GM12878 (cell line): ENCODE data around the gene ZSWIM3. TPM values are rescaled to one million over a fixed set of nuclear protein-coding genes. Genes with fewer than 3 reads are reported as not detected.

ENCODE experiments used
- ATAC-seq: fragments of 200-7000 bp; cut with Tn5 transposase; 3 replicates; pipeline ENCODE4 v1.9.1; 2020; ENCODE audit warnings: mild to moderate bottlenecking, moderate library complexity
- BruUV-seq: library from RNA; stranded (reverse); fragments of 400-500 nt; replicated peaks from 2 replicates; lab custom pipeline; 2021; lab: Mats Ljungman, UMichigan
- CTCF ChIA-PET: fragments of 300-600 bp; sonication (Branson Sonifier 250); formaldehyde crosslinking; extraction: SDS; loops from one replicate; lab custom pipeline; 2021; ENCODE audit warnings: inconsistent platforms; lab: Yijun Ruan, JAX
- POLR2A ChIA-PET: fragments of 350-600 bp; formaldehyde crosslinking; extraction: SDS; loops from one replicate; lab custom pipeline; 2021; ENCODE audit warnings: inconsistent platforms; lab: Charles Lee
- RAD21 ChIA-PET: fragments of 300-600 bp; sonication (Branson Sonifier 250); formaldehyde crosslinking; loops from one replicate; lab custom pipeline; 2023; ENCODE audit warnings: antibody characterized with exemption; ENCODE audit not compliant: unreplicated experiment; lab: Charles Lee
- SMC1A ChIA-PET: fragments of 300-600 bp; sonication (Branson Sonifier 250); formaldehyde crosslinking; loops from one replicate; lab custom pipeline; 2023; ENCODE audit not compliant: unreplicated experiment, uncharacterized antibody; lab: Charles Lee
- DNase-seq: peaks from one replicate; pipeline ENCODE4 v3.0.0-alpha.2; 2011; ENCODE audit warnings: low read depth, low spot score
- FAIRE-seq: peaks from 3 replicates; lab custom pipeline; 2011; peaks lifted over from hg19 to GRCh38; lab: Jason Lieb, UNC
- H2AFZ ChIP-seq: 2 replicates; pipeline ENCODE4 v1.6.0; 2011; ENCODE audit warnings: low read depth, low read length, control low read depth; ENCODE audit not compliant: control insufficient read depth
- H3K27ac ChIP-seq: 2 replicates; pipeline ENCODE4 v1.5.1; 2011; ENCODE audit warnings: control low read depth; ENCODE audit not compliant: control insufficient read depth, insufficient read depth
- H3K27me3 ChIP-seq, 2 experiments: replicated peaks in 1 of 2; 2 replicates each; pipeline versions ENCODE4 v1.6.0 to v1.6.1; 2011; ENCODE audit warnings: low read length in 1 of 2; ENCODE audit not compliant: control insufficient read depth in 2 of 2, insufficient read depth in 2 of 2
- H3K36me3 ChIP-seq, 2 experiments: 2 replicates each; pipeline ENCODE4 v1.5.1; 2011; ENCODE audit warnings: low read length in 1 of 2; ENCODE audit not compliant: control insufficient read depth in 2 of 2, insufficient read depth in 2 of 2
- H3K4me1 ChIP-seq: 2 replicates; pipeline ENCODE4 v1.6.1; 2011; ENCODE audit warnings: mild to moderate bottlenecking, low read length, moderate library complexity, mixed read lengths; ENCODE audit not compliant: control insufficient read depth, insufficient read depth
- H3K4me2 ChIP-seq: 2 replicates; pipeline ENCODE4 v1.6.0; 2011; ENCODE audit warnings: control low read depth; ENCODE audit not compliant: control insufficient read depth, insufficient read depth
- H3K4me3 ChIP-seq: fragments of 200-600 bp; sonication (generic); 2 replicates; pipeline ENCODE4 v1.5.1; 2016
- H3K79me2 ChIP-seq: 2 replicates; pipeline ENCODE4 v1.6.0; 2011; ENCODE audit warnings: low read length; ENCODE audit not compliant: control insufficient read depth, insufficient read depth
- H3K9ac ChIP-seq: 2 replicates; pipeline ENCODE4 v1.8.0; 2011; ENCODE audit warnings: low read length, control low read depth, mixed read lengths; ENCODE audit not compliant: control insufficient read depth, insufficient read depth
- H3K9me3 ChIP-seq: replicated peaks from 3 replicates; pipeline ENCODE4 v1.5.1; 2011; ENCODE audit warnings: mild to moderate bottlenecking, low read length; ENCODE audit not compliant: control insufficient read depth, insufficient read depth
- H4K20me1 ChIP-seq: 2 replicates; pipeline ENCODE4 v1.6.0; 2011; ENCODE audit not compliant: control insufficient read depth, insufficient read depth
- ASH2L ChIP-seq: fragments of 300-600, 200-600 bp; sonication (generic); IDR thresholded peaks from 2 replicates; pipeline ENCODE4 v1.6.1; 2017; ENCODE audit warnings: low read depth, mild to moderate bottlenecking, borderline replicate concordance
- FOS ChIP-seq: IDR thresholded peaks from 3 replicates; pipeline ENCODE4 v1.6.1; 2011; ENCODE audit warnings: borderline replicate concordance; ENCODE audit not compliant: insufficient read length; ENCODE audit errors: extremely low read depth
- FOXK2 ChIP-seq: fragments of 450-650 bp; IDR thresholded peaks from 2 replicates; pipeline ENCODE4 v1.6.1; 2017; ENCODE audit warnings: mild to moderate bottlenecking, moderate library complexity
- HDAC2 ChIP-seq: fragments of 200-600 bp; sonication (generic); IDR thresholded peaks from 2 replicates; pipeline ENCODE4 v1.6.1; 2017
- NFXL1 ChIP-seq: fragments of 450-650 bp; IDR thresholded peaks from 2 replicates; pipeline ENCODE4 v1.6.1; 2017; ENCODE audit warnings: antibody characterized with exemption, mild to moderate bottlenecking, borderline replicate concordance
- NR2C1 ChIP-seq: fragments of 450-650 bp; IDR thresholded peaks from 2 replicates; pipeline ENCODE4 v1.6.1; 2017; ENCODE audit warnings: antibody characterized with exemption, mild to moderate bottlenecking, moderate library complexity
- SRF ChIP-seq, 2 experiments: IDR thresholded peaks; 2 replicates each; pipeline ENCODE4 v1.6.1; 2011; ENCODE audit warnings: low read depth in 2 of 2, low read length in 2 of 2, mild to moderate bottlenecking in 1 of 2, moderate library complexity in 1 of 2
- SUZ12 ChIP-seq: fragments of 200-600 bp; sonication (generic); IDR thresholded peaks from one replicate; pipeline ENCODE4 v1.6.1; 2018; ENCODE audit warnings: antibody characterized with exemption, mild to moderate bottlenecking; ENCODE audit not compliant: unreplicated experiment
- ZNF274 ChIP-seq: IDR thresholded peaks from one replicate; pipeline ENCODE4 v1.8.0; 2011; ENCODE audit not compliant: insufficient read length, insufficient read depth
- WGBS: methylation state at CpG from one replicate; pipeline ENCODE4 v1.1.6; 2016; ENCODE audit warnings: low lambda C conversion rate; ENCODE audit not compliant: insufficient replicate concordance, insufficient coverage; ENCODE audit errors: missing lambda C conversion rate; 5-methylcytosine and 5-hydroxymethylcytosine counted together
- in situ Hi-C: fragments of 300-500 bp; cut with MboI; formaldehyde crosslinking; loops from 9 replicates; pipeline ENCODE4 v1.14.3; 2018; ENCODE audit warnings: mixed read lengths
- intact Hi-C: fragments of 100-400 bp; cut with micrococcal nuclease; formaldehyde crosslinking; loops from one replicate; pipeline ENCODE4 v1.14.2; 2022; ENCODE audit not compliant: unreplicated experiment
- polyA plus RNA-seq, 11 experiments: library from polyadenylated mRNA; depleted of rRNA in 4 of 11; unstranded in 6 of 11; stranded (reverse) in 5 of 11; fragments of >200 nt; fragmentation: Nextera tagmentation in 4 of 11; fragmentation: Illumina TruSeq in 1 of 11; extraction: Ambion mirVana in 4 of 11; extraction: Trizol in 1 of 11; gene quantifications; 1 replicate in 1 of 11; 2 replicates in 10 of 11; pipeline versions ENCODE4 v1.2.1 to v1.2.3, GENCODE V29; 2011 to 2016; ENCODE audit warnings: inconsistent platforms in 2 of 11, missing spikeins in 2 of 11, low read depth in 1 of 11
- total RNA-seq, 4 experiments: library from RNA; depleted of rRNA in 3 of 4; stranded (reverse); fragments of >200 nt in 3 of 4; fragmentation: Illumina TruSeq in 1 of 4; extraction: Trizol in 1 of 4; gene quantifications; 2 replicates each; pipeline versions ENCODE4 v1.2.1 to v1.2.3, GENCODE V29; 2013 to 2021
- TF ChIP-seq, protein P1 (sequence below): fragments of 450-650 bp; IDR thresholded peaks from 2 replicates; pipeline ENCODE4 v1.6.1; 2014; ENCODE audit warnings: mild to moderate bottlenecking
- TF ChIP-seq, protein P2 (sequence below): fragments of 450-650 bp; IDR thresholded peaks from 2 replicates; pipeline ENCODE4 v1.6.1; 2017; ENCODE audit warnings: antibody characterized with exemption, mild to moderate bottlenecking, moderate library complexity
- TF ChIP-seq, protein P3 (sequence below): fragments of 150-350 bp; IDR thresholded peaks from 2 replicates; pipeline ENCODE4 v1.6.1; 2014; ENCODE audit warnings: mild to moderate bottlenecking, low read depth, low read length

Gene ZSWIM3
- total and polyA plus RNA-seq, 10 of the 15 experiments (the other 5 are each of a cell fraction or from before 2014, with no cell fraction given): 1.6 to 5.1 (median 4.2) TPM

DNA sequence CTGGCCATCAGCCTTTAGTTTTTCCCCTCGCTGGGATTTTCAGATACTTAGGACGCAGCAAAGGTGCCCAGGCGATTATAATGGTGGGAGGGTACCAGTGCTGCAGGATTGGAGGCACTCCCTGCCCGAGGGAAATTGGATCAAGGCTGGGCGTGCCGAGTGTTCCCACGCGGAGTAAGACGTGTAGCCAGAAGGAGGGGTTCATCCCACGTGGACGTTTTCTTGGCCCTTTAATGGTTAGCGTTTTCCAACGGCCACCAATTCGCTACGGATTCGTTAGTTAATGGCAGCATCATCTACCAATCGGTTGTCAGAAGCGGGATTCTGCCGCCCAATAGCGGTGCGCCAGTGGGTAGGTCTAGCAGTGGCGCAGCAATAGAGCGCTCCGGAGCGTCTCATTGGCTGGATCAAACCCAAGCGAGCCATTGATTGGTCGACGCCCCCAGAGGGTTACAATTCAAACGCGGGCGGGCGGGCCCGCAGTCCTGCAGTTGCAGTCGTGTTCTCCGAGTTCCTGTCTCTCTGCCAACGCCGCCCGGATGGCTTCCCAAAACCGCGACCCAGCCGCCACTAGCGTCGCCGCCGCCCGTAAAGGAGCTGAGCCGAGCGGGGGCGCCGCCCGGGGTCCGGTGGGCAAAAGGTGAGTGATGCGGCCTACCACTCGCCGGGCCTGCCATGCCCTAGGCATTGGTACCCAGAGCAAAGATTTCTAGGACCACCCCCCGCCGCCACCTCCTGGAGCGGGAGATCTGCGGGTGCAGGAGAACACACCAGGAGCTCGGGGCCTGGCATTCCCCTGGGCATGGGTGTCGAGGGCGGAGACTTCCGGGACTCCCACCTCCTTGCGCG, 45.0 kb upstream of the ZSWIM3 start, which contains the start of gene UBE2C (continued):
- TF ChIP-seq, protein P1, sequence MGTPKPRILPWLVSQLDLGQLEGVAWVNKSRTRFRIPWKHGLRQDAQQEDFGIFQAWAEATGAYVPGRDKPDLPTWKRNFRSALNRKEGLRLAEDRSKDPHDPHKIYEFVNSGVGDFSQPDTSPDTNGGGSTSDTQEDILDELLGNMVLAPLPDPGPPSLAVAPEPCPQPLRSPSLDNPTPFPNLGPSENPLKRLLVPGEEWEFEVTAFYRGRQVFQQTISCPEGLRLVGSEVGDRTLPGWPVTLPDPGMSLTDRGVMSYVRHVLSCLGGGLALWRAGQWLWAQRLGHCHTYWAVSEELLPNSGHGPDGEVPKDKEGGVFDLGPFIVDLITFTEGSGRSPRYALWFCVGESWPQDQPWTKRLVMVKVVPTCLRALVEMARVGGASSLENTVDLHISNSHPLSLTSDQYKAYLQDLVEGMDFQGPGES: peak; percentile 98
- TF ChIP-seq NFXL1 (no peak), FOXK2 (peak; percentile 8; the same call in 1 of the 2 replicates), FOS (peak; percentile 99), ZNF274 (no peak), SRF (IDR thresholded peaks at IDR 0.05; ENCODE audit: low read depth in 2 of 2, low read length in 2 of 2) (no peak), ASH2L (no peak)
- TF ChIP-seq, all 136 proteins: peak for 45

DNA sequence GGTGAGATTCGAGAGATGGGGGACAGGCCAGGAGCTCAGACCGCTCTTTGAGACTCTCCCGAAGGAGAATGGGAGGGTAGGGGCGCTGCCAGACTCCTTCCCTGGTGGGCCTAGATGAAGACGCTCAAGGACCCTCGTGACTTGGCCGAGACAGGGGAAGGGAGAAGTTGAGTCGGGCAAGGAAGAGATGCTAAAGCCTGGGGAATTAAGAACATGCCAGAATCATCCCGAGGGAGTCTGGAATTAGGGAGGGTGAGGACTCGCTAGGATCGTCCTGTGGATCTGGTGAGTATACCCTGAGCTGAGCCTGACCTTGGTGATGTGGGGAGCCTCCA, 44.4 kb upstream of the ZSWIM3 start:
- POLR2A ChIA-PET: interaction anchor here (1.0 to 1.6 kb wide), 6 partner anchors 29 to 157 kb away, joined by 3 to 8 read pairs (median 4); partner anchors contain the start of genes ACOT8 and ZSWIM3
- H3K4me1 ChIP-seq: no peaks in the 10 kb centered on the region
- H3K4me3 ChIP-seq: peak overlapping the region; percentile 85
- DNase-seq: no peak
- peak overlapping the region; percentile 96 for H3K9ac ChIP-seq
- H3K36me3 ChIP-seq: peaks cover 15 to 31% of the 10 kb centered on the region in 2 experiments
- RAD21 ChIA-PET: interaction anchor here (0.8 to 2.5 kb wide), 10 partner anchors 11 to 157 kb away, joined by 3 to 9 read pairs (median 4); partner anchors contain the start of gene ZSWIM1
- H3K27ac ChIP-seq: peak overlapping the region; percentile 93
- no TSS peak for BruUV-seq
- WGBS: 4% methylated on average over 11 of the region's 11 CpGs
- SMC1A ChIA-PET: interaction anchor here (0.7 to 1.9 kb wide), 6 partner anchors 14 to 162 kb away, joined by 3 to 6 read pairs (median 3); no protein-coding TSS in a partner anchor
- in situ Hi-C loops: loop anchor here (25.0 kb wide), 1 partner anchor 549 kb away; no protein-coding TSS in a partner anchor
- intact Hi-C loops: loop anchor here (5.0 kb wide), 2 partner anchors 44 to 149 kb away; partner anchors contain the start of genes ACOT8 and ZSWIM3
- ATAC-seq: no peak
- CTCF ChIA-PET: interaction anchor here (0.9 to 2.5 kb wide), 9 partner anchors 11 to 163 kb away, joined by 3 to 18 read pairs (median 4); no protein-coding TSS in a partner anchor
- no peak for FAIRE-seq
- no peaks in the 10 kb centered on the region; the same call in 2 of the 3 replicates for H3K9me3 ChIP-seq
- TF ChIP-seq, protein P2, sequence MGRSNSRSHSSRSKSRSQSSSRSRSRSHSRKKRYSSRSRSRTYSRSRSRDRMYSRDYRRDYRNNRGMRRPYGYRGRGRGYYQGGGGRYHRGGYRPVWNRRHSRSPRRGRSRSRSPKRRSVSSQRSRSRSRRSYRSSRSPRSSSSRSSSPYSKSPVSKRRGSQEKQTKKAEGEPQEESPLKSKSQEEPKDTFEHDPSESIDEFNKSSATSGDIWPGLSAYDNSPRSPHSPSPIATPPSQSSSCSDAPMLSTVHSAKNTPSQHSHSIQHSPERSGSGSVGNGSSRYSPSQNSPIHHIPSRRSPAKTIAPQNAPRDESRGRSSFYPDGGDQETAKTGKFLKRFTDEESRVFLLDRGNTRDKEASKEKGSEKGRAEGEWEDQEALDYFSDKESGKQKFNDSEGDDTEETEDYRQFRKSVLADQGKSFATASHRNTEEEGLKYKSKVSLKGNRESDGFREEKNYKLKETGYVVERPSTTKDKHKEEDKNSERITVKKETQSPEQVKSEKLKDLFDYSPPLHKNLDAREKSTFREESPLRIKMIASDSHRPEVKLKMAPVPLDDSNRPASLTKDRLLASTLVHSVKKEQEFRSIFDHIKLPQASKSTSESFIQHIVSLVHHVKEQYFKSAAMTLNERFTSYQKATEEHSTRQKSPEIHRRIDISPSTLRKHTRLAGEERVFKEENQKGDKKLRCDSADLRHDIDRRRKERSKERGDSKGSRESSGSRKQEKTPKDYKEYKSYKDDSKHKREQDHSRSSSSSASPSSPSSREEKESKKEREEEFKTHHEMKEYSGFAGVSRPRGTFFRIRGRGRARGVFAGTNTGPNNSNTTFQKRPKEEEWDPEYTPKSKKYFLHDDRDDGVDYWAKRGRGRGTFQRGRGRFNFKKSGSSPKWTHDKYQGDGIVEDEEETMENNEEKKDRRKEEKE: no peak
- TF ChIP-seq, protein P3, sequence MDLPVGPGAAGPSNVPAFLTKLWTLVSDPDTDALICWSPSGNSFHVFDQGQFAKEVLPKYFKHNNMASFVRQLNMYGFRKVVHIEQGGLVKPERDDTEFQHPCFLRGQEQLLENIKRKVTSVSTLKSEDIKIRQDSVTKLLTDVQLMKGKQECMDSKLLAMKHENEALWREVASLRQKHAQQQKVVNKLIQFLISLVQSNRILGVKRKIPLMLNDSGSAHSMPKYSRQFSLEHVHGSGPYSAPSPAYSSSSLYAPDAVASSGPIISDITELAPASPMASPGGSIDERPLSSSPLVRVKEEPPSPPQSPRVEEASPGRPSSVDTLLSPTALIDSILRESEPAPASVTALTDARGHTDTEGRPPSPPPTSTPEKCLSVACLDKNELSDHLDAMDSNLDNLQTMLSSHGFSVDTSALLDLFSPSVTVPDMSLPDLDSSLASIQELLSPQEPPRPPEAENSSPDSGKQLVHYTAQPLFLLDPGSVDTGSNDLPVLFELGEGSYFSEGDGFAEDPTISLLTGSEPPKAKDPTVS: 0 out of 2 replicates have a peak, but pooled peaks have one; percentile 31
- TF ChIP-seq NR2C1: no peak
- no peak for TF ChIP-seq SUZ12
- TF ChIP-seq HDAC2: no peak
- TF ChIP-seq, all 136 proteins: peak for 1
- Histone ChIP-seq H3K4me2 (peak overlapping the region; percentile 79), H3K27me3 (no peaks in the 10 kb centered on the region), H4K20me1 (no peaks in the 10 kb centered on the region), H3K79me2 (peaks cover 20% of the 10 kb centered on the region), H2AFZ (peak overlapping the region; percentile 71)
